Astrocyte (in vitro differentiated cells and primary cell): ENCODE results near the gene RYR2.

ENCODE experiments used
- EZH2 ChIP-seq: IDR thresholded peaks from 2 replicates; pipeline ENCODE4 v1.6.1; 2012; ENCODE audit warnings: mild to moderate bottlenecking, low read length, inconsistent platforms; ENCODE audit not compliant: insufficient read depth
- TF ChIP-seq, protein P1 (sequence below): IDR thresholded peaks from 2 replicates; pipeline ENCODE4 v1.5.1; 2011; ENCODE audit warnings: low read depth, mild to moderate bottlenecking, inconsistent platforms, low read length, moderate library complexity; ENCODE audit not compliant: insufficient read depth

GRCh38 chr1:237204841-237205240, 162.9 kb downstream of the RYR2 start:
- TF ChIP-seq, protein P1, sequence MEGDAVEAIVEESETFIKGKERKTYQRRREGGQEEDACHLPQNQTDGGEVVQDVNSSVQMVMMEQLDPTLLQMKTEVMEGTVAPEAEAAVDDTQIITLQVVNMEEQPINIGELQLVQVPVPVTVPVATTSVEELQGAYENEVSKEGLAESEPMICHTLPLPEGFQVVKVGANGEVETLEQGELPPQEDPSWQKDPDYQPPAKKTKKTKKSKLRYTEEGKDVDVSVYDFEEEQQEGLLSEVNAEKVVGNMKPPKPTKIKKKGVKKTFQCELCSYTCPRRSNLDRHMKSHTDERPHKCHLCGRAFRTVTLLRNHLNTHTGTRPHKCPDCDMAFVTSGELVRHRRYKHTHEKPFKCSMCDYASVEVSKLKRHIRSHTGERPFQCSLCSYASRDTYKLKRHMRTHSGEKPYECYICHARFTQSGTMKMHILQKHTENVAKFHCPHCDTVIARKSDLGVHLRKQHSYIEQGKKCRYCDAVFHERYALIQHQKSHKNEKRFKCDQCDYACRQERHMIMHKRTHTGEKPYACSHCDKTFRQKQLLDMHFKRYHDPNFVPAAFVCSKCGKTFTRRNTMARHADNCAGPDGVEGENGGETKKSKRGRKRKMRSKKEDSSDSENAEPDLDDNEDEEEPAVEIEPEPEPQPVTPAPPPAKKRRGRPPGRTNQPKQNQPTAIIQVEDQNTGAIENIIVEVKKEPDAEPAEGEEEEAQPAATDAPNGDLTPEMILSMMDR = no peak
- no peak for TF ChIP-seq EZH2
